Stomach (tissue), 4 donors: ENCODE results near the gene TTC17.

Source experiments
- CTCF ChIP-seq, 7 experiments: fragments of 450-650 bp in 4 of 7; fragments of 200-600 bp in 3 of 7; sonication (generic) in 3 of 7; IDR thresholded peaks; one replicate each; pipeline ENCODE4 v1.5.1; 2016 to 2019; ENCODE audit warnings: antibody characterized with exemption in 7 of 7, control low read depth in 2 of 7, mild to moderate bottlenecking in 1 of 7
- EP300 ChIP-seq: sonication (generic); formaldehyde crosslinking; IDR thresholded peaks from one replicate; pipeline ENCODE4 v1.6.1; 2017; ENCODE audit warnings: antibody characterized with exemption
- POLR2A ChIP-seq, 4 donors: fragments of 450-650 bp; IDR thresholded peaks; one replicate each; pipeline ENCODE4 v1.6.1; 2016; ENCODE audit warnings: antibody characterized with exemption in 4 of 4, control low read depth in 2 of 4, mild to moderate bottlenecking in 1 of 4, moderate library complexity in 1 of 4
- POLR2AphosphoS5 ChIP-seq, 3 donors: sonication (generic); formaldehyde crosslinking; IDR thresholded peaks; one replicate each; pipeline ENCODE4 v1.6.1; 2016; ENCODE audit warnings: antibody characterized with exemption in 3 of 3

- TF ChIP-seq CTCF (IDR thresholded peaks at IDR 0.05) (no peak), EP300 (no peak), POLR2AphosphoS5 (IDR thresholded peaks at IDR 0.05) (no peak), POLR2A (IDR thresholded peaks at IDR 0.05) (no peak)
Observed at GRCh38 chr11:43404836-43405479, 46.2 kb downstream of the TTC17 start.
